Measurements from ENCODE around the gene PGAP6. TPM values are rescaled to one million over a fixed set of nuclear protein-coding genes. Genes with fewer than 3 reads are reported as not detected.

The PGAP6 gene
- polyA plus RNA-seq, 3 donors, result 56.7 to 71.2 (median 60.6) TPM

DNA sequence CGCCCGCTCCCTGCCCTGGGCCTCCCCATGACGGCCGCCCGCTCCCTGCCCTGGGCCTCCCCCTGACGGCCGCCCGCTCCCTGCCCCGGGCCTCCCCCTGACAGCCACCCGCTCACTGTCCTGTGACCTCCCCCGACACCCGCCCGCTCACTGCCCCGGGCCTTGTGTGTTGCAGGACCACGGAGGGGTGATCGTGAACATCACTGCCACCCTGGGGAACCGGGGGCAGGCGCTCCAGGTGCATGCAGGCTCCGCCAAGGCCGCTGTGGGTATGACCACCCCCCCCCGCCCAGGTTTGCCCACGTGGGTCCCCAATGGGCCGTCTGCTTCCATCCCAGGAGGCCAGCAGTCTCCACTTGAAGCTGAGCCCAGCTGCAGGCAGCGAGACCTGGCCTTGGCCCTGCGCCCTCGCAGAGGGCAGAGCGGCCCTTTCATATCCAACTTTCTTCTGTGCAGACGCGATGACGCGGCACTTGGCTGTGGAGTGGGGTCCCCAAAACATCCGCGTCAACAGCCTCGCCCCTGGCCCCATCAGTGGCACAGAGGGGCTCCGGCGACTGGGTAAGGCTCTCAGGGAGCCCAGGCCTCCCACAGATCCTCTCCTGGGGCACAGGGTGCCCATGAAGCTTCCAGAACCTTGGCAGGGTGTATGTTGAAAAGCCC is 28.9 kb upstream of the PGAP6 start:
- DNase-seq (ENCODE audit: extremely low read depth in 1 of 11, low read depth in 9 of 11, low spot score in 4 of 11), result no peak

GRCh38 chr16:407253-407652 is 25.5 kb upstream of the PGAP6 start:
- no peak for DNase-seq (ENCODE audit: extremely low read depth in 1 of 11, low read depth in 9 of 11, low spot score in 4 of 11)

- no peak for DNase-seq (ENCODE audit: extremely low read depth in 1 of 11, low read depth in 9 of 11, low spot score in 4 of 11)
Observed at GRCh38 chr16:405548-406506, 24.0 kb upstream of the PGAP6 start.

DNA sequence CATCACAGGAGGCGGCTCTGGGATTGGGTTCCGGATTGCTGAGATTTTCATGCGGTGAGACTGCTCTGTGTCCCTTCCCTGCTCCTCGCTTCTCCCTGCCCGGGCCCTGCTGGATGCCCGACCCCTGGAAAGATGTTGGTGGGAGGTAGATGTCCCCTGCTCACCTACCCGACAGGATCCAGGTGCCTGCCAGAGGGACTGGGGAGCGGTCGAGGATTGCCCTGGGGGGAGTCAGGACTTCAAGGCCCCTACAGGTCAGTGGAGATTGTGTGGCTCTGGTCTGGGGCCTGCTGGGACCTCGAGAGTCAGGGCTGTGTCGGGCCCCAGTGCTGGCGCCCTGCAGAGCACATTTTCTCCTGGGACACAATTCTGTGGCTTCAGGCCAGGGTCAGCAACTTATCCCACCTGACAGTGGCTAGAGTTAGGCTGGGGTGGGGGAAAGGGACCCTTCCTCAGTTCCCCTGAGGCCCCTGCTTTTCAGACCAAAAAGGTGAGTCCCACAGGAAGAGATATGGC is 23.3 kb upstream of the PGAP6 start:
- DNase-seq (ENCODE audit: extremely low read depth in 1 of 11, low read depth in 9 of 11, low spot score in 4 of 11), result no peak

DNA sequence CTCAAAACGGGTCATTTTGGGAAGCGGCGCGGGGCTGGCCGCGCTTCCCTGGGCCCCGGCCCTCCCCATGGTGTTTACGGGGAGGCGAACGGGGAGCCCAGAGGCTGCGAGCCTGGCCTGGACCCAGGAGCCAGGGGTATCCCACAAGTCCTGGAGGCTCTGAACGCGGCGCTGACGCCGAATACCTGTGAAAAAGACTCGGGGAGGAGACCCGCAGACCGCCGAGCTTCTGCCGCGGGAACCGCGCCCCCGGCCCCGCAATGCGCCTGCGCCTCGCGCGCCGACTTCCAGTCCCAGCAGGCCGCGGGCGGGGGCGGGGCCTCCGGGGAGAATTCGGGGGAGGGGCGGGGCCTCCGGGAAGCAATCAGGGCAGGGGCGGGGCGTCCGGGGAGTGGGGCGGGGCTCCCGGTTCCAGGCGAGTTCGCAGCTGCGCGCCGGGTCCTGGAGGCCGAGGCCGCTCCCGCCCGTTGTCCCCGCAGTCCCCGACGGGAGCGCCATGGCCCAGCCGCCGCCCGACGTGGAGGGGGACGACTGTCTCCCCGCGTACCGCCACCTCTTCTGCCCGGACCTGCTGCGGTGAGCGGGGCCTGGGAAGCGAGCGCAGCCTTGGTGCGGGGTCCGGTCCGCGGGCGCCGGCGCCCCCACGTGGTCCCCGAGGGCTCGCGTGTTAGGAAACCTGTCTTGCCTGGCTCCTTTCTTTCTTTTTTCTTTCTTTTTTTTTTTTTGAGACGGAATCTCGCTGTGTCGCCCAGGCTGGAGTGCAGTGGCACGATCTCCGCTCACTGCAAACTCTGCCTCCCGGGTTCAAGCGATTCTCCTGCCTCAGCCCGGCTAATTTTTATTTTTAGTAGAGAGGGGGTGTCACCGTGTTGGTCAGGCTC is 19.9 kb upstream of the PGAP6 start, which contains the start of gene DECR2:
TSS of gene DECR2 (plus strand) at position 418 of the 881 bp plus-strand sequence. CDS start at position 497, 79 bp downstream.
- peak in 10 of 11 donors; percentile 74 to 94 (median 90) for DNase-seq (ENCODE audit: extremely low read depth in 1 of 11, low read depth in 9 of 11, low spot score in 4 of 11)

DNA sequence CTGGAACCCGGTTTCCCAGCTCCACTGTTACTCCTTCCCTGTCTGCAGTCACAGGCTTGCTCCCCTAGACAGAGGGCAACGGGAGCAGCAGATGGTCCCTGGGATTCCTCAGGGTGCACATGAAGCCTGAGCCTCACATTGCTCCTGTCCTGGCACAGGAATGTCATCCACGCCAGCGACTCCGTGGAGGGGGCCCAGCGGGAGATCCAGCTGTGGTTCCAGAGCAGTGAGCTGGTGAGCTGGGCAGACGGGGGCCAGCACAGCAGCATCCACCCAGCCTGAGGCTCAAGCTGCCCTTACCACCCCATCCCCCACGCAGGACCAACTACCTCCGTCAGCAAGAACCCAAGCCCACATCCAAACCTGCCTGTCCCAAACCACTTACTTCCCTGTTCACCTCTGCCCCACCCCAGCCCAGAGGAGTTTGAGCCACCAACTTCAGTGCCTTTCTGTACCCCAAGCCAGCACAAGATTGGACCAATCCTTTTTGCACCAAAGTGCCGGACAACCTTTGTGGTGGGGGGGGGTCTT is 18.3 kb upstream of the PGAP6 start:
- DNase-seq (ENCODE audit: extremely low read depth in 1 of 11, low read depth in 9 of 11, low spot score in 4 of 11), result no peak

- no peak for DNase-seq (ENCODE audit: extremely low read depth in 1 of 11, low read depth in 9 of 11, low spot score in 4 of 11)
Observed at GRCh38 chr16:399340-400019, 17.7 kb upstream of the PGAP6 start.

DNA sequence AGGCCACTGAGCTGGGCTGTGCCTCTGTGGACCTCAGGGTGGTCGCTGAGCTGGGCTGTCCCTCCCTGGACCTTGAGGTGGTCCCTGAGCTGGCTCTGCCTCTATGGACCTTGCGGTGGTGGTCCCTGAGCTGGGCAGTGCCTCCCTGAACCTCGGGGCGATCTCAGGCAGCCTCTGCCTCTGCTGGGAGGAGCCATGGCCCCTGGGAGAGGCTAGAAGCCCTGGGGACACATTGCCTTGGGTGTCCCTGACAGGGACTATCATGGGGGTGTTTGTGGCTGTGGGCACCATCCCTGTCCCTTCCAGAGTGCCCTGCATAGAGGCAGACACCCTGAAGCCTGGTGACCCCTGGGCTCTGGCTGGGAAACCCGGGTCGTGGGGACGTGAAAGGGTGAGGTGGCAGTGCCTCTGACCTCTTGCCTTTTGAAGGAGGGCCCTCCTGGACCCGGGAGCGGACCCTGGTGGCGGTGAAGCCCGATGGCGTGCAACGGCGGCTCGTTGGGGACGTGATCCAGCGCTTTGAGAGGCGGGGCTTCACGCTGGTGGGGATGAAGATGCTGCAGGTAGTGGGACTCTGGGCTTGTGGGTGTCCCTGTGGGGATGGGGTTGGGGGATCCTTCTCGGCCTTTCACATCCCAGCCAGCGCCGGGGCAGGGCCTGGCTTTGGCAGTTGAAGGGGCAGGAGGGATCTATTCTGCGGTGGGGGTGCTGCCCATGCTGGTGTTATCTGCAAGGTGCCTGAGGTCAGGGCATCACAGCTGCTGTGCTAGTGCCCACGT is 17.0 kb upstream of the PGAP6 start:
- no peak for DNase-seq (ENCODE audit: extremely low read depth in 1 of 11, low read depth in 9 of 11, low spot score in 4 of 11)

GRCh38 chr16:397736-398332 is 16.1 kb upstream of the PGAP6 start:
- DNase-seq (ENCODE audit: extremely low read depth in 1 of 11, low read depth in 9 of 11, low spot score in 4 of 11), result peak in 1 of 11 donors; percentile 79

DNA sequence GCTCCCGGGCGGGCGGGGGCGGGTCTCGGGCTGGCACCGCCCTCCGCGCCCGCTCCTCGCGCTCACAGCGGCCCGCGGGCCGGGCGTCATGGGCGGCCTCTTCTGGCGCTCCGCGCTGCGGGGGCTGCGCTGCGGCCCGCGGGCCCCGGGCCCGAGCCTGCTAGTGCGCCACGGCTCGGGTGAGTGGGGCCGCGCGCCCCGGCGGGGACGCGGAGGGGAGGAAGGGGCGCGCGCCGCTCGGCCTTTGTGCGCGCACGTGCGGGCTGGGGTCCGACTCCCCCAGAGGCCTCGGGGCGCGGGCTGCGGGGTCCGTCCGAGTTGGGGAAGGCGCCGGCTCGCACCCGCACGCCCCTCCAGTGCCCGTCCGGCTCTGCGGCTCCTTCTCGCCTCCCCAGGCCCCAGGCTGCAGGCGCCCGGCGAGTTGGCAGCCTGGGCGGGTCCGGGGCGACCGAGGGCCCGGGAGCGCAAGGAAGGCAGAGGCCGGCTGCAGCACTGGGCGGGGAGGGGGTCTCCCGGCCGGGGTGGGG is 15.4 kb upstream of the PGAP6 start, which contains the start of gene NME4:
TSS of gene NME4 (plus strand) at position 65 of the 527 bp plus-strand sequence. CDS start at position 89, 24 bp downstream.
- DNase-seq (ENCODE audit: extremely low read depth in 1 of 11, low read depth in 9 of 11, low spot score in 4 of 11), result no peak

DNA sequence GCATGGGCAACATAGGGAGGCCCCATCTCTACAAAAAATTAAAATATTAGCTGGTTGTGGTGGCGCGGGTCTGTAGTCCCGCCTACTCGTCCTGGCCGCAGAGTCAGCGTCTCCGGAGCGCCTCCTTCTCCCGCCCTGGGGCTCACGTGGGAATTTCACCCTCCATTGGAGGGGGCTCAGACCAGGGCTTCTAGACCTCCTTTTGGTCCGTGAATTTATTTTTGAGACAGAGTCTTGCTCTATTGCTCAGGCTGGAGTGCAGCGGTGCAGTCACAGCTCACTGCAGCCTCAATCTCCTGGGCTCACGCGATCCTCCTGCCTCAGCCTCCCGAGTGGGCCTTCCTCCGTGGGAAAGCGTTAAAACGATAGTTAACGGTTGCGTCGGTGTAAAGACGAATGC is 14.8 kb upstream of the PGAP6 start:
- no peak for DNase-seq (ENCODE audit: extremely low read depth in 1 of 11, low read depth in 9 of 11, low spot score in 4 of 11)

GRCh38 chr16:396199-396598 is 14.4 kb upstream of the PGAP6 start:
- DNase-seq (ENCODE audit: extremely low read depth in 1 of 11, low read depth in 9 of 11, low spot score in 4 of 11), result no peak

DNA sequence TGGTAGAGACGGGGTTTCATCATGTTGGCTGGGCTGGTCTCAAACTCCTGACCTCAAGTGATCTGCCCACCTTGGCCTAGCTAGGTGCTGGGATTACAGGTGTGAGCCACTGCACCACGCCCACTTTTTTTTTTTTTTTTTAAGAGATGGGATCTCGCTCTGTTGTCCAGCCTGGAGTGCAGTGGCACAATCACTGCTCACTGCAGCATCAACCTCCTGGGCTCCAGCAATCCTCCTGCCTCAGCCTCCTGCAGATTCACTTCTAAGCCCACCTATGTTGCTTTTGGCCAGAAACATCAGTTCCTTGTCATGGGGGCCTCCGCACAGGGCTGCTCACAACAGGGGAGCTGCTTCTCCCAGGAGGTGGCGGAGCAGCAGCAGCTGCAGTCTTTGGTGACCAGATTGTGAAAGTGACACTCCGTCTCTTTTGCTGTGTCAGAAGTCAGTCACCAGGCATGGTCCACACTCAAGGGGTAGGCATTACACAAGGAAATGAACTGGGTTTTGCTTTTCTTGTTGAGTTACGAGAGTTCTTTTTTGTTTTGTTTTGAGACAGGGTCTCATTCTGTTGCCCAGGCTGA is 10.8 kb upstream of the PGAP6 start:
- DNase-seq (ENCODE audit: extremely low read depth in 1 of 11, low read depth in 9 of 11, low spot score in 4 of 11), result no peak

- no peak for DNase-seq (ENCODE audit: extremely low read depth in 1 of 11, low read depth in 9 of 11, low spot score in 4 of 11)
Observed at GRCh38 chr16:391885-392335, 10.1 kb upstream of the PGAP6 start.

GRCh38 chr16:389352-389751 is 7.6 kb upstream of the PGAP6 start:
- DNase-seq (ENCODE audit: extremely low read depth in 1 of 11, low read depth in 9 of 11, low spot score in 4 of 11), result no peak

Measured in renal cortex interstitium (tissue), 11 donors.